HG03175 (cell line): ENCODE data around the gene MRPL49.
"Not testable (repeated sequence)": the region's sequence is repeated elsewhere in the genome, so short reads cannot be mapped to it uniquely, and the experiment has no call there.

Experiments used
- ATAC-seq: cut with Tn5 transposase; IDR thresholded peaks from one replicate; pipeline ENCODE4 v1.9.1; 2021; ENCODE audit warnings: mild to moderate bottlenecking, moderate library complexity; ENCODE audit not compliant: unreplicated experiment

MRPL49 gene

DNA sequence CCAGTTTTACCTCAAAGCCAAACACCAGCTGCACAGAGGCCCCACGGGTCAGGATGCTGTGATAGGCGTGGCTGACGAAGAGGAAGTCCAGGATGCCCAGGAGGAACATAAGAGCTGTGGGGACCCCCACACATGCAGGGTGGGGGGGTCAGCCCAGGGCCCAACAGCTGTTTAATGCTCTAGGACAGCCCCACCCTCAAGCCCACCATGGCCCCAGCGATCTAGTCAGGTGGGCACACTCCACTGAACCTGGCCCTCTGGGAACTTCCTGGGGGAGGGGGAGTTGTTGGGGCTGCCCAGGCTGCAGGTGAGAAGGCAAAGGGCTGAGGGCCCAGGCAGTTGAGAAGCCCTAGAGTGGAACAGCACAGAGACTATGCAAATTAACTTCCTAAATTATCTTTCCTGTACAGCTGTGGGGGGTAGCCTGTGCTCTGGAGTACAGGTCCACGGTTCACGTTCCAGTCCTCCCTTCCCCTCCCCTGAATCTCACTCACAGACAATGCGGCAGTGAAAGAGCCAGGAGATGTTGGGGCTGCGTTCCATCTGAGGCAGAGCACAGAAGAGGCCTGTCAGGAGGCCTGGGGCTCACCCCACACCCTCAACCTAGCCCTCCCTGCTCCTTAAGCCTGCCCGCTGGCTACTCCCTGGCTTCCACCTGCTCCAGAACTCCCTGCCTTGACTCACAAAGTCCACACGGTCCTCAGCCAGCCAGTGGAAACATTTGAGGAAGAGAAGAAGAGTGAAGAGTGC is 10.3 kb downstream of the MRPL49 start:
- ATAC-seq = peak; percentile 36

DNA sequence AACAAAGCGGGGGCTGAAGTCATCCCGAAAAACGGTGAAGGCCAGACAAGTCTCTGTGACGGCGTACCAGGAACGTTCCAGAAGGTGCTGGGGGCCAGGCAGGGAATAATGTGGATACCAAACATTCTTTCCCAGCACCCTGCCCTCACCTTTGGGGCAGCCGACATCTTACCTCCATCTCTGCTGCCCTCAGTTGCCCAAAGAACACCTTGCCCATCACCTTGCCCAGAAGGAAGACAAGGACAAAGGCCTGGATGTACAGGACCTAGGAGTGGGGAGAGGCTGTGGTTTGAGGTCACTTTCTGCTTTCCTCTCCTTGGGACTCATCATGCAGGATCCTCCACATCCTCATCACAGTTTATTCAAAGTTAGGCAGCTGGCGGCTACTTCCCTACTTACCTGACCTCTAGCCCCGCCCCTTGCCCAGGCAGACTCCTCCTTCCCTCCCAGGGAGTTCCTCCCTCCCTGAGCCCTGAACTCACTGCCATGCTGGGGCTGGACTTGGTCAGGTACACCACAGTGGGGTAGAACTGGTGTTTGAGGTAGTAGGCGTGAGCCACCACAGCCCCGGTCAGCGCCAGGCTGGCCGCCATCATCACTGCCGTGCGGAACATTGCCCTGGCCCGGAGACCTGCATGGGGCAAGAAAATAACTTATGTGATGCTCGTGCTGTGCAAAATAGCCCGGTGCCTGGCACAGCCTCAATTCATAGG is 11.0 kb downstream of the MRPL49 start:
- no peak for ATAC-seq

DNA sequence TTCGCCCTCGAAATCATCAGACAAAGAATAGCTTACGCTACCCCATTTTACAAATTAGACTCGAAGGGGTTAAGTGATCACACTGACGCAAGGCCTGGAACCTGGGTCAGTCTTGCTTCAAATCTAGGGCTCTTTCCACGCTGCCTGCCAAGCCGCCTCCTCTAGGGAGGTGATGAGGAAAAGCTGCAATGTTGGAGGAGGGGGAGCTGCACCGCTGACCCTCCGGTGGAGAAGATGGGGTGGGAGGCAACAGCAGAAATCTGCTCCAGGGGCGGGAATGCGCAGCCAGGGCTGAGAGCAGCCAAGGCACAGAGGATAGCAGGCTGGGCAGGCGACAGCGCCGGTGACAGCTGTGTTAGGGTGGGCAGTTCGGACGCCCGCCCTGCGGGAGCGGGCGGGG is 11.6 kb downstream of the MRPL49 start:
- ATAC-seq = no peak

DNA sequence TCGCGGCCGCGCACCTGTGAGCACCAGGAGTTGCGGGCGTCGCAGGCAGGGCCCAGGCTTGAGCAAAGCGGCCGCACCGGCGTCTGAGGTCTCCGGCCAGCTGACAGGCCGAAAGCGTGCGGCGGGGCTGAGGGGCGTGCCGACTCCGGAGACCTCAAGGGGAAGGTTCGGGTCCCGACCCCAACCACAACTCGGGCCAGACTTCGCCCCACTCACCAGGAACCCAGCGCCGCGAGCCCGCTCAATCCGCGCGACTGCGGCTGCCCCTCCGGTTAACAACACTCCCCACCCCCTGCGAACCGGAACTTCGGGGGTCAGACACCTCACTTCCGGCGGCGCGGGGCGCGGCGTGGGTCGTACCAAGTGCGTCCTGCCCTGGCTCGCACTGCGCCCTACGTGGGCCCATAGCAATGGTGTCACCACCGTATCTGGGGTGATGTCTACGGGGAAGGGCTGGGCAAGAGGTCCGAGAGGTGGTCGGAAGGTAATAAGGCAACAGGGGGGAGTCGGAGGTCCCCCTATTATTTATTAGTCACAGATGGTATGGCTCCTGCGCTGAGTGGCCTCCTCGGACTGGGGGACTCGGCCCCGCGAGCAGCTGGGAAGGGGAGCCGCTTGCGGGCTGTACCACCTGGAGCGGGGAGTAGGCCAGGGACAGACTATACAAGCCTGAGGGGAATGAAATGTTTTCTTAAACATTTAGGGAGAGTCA is 12.3 kb downstream of the MRPL49 start, which contains the start of gene SYVN1:
Gene SYVN1, minus strand, starts transcription at position 280 of the 712 bp plus-strand sequence. CDS start 918 bp downstream, outside the sequence.
- ATAC-seq = peak; percentile 57

DNA sequence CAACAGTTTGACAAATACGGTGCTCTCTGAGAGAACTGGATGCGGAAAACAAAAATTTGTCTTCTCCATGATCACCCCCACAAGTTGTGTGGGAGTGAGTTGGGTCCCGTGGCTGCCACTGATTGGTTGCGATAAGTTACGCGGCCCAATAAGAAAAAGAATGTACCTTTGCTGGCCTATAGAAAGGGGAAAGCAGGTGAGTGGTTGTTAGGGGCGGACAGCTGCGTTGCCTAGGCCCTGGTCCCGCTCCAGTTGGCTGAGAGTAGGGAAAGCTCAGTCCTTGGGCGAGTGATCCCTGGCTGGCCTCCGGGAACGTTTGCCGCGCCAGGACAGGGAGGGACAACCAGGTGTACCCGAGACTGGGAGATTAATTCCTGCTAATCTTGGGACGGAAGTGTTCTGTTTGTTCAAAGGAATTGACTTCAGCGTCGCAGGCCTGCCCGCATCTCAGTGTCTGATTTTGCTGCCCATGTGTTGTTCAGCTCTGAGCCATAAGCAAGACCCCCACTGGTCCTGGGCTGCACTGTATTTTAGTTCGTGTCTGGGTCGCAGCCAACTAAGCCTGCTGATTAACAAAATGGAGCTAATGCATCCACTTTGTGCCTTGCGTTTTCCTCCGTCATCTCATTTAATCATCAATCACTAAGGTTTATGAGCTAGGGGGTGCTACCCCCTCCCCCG is 13.0 kb downstream of the MRPL49 start:
- peak; percentile 70 for ATAC-seq

DNA sequence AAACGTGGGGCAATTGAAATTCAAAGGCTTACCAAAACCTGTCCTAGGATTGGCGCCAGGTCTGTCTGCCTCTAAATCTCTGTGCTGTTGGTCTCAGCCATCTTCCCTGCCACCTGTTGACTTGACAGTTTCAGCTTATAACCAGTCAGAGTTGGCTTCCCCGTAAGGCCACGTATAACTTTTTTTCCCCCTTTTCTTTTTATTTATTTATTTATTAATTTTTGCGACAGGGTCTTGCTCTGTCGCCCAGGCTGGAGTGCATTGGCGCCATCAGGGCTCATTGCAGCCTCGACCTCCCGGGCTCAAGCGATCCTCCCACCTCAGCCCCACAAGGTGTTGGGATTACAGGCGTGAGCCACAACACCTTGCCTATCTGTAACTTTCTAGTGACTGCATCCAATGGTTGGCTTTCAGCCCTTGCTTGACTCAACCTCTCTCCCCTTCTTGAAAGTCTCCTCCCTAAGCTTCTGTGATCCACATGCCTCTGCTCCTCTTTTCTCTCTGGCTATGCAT is 13.6 kb downstream of the MRPL49 start:
- no peak for ATAC-seq

DNA sequence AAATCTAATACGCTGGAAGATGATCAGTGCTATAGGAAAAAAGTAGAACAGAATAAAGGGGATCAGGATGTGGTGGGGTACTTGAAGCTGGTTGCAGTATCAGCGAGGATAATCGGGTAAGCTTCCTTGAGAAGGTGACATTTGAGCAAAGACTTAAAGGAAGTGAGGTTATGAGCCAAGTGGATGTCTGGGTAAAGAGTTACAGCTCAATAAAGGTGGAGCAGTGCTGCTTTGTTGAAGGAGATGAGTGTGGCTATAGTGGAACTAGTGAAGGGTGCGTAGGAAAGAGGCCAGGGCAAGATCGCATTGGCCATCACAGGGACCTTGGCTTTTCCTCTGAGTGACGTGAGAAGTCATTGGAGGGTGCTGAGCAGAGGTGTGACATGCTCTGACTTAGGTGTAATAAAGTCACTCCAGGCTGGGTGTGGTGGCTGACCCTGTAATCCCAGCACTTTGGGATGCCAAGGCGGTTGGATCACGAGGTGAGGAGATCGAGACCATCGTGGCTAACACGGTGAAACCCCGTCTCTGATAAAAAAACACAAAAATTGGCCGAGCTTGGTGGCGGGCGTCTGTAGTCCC is 14.5 kb downstream of the MRPL49 start:
- ATAC-seq = no peak

DNA sequence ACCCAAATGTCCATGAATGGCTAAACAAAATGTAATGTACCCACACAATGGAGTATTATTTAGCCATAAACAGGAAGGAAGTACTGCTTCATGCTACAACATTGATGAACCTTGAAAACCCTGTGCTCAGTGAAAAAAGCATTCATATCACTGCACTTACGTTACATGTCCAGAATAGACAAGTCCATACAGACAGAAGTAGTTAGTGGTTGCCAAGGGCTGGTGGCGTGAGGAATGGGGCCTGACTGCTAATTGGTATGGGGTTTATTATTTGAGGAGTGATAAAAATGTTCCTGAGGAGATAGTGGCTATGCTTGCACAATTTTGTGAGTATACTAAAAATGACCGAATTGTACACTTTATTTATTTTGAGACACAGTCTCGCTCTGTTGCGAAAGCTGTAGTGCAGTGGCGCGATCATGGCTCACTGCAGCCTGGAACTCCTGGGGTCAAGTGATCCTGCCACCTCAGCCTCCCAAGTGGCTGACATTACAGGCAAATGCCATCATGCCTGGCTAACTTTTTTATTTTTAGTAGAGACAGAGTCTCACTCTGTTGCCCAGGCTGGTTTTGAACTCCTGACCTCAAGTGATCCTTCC is 19.9 kb downstream of the MRPL49 start:
- no peak for ATAC-seq

DNA sequence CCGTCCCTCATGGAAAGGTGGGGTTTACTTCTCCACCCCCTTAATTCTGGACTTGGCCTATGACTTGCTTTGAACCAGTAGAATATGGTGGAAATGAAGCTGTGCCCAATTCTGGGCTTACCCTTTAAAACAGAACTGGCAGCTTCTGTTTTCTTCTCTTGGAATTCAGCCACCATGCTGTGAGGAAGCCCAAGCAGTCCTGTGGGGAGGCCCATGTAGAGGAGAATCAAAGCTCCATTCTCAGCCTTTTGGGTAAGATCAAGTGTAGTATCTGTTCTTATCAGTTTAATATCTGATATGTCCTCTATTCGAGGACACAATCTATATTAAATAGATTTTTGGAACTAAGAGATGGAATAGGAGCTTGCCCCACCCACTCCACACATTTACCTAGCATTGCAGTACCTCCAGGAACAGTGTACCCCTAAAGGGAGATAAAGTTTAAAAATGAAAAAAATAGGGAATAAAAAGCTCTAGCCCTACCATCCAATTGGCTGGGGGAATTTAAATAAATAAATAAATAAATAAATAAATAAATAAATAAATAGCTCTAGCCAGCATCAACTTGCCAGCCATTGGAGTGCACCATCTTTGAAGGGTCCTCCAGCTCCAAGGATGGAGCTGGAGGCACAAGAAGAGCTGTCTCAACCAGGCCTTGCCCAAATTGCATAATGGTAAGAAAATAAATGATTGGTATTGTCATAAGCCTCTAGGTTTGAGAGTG is 25.4 kb downstream of the MRPL49 start:
- no peak for ATAC-seq

DNA sequence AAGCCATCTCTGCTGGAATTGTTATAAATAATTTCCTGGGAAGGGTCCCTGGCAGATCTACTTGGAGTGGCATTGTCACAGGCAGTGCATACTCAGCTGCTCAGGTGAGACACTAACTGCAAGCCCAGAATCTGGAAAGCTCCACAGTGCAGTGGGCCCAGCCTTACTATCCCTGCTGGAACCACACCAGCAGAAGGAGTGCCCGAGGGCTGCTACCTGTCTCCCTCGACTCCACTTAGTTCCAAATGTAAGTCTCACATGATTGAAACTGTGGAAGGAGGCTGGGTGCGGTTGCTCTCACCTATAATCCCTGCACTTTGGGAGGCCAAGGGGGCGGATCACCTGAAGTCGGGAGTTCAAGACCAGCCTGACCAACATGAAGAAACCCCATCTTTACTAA is 26.5 kb downstream of the MRPL49 start:
- ATAC-seq = no peak

DNA sequence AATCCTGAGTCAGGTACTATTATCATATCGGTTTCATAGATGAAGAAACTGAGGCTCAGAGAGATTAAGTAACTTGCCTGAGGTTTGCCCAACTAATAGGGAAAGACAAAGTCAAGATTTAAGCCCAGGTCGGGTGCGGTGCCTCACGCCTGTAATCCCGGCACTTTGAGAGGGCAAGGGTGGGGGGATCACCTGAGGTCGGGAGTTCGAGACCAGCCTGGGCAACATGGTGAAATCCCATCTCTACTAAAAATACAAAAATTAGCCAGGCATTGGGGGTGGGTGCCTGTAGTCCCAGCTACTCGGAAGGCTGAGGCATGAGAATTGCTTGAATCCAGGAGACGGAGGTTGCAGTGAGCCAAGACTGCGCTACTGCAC is 28.0 kb downstream of the MRPL49 start:
- ATAC-seq = not testable (repeated sequence)

DNA sequence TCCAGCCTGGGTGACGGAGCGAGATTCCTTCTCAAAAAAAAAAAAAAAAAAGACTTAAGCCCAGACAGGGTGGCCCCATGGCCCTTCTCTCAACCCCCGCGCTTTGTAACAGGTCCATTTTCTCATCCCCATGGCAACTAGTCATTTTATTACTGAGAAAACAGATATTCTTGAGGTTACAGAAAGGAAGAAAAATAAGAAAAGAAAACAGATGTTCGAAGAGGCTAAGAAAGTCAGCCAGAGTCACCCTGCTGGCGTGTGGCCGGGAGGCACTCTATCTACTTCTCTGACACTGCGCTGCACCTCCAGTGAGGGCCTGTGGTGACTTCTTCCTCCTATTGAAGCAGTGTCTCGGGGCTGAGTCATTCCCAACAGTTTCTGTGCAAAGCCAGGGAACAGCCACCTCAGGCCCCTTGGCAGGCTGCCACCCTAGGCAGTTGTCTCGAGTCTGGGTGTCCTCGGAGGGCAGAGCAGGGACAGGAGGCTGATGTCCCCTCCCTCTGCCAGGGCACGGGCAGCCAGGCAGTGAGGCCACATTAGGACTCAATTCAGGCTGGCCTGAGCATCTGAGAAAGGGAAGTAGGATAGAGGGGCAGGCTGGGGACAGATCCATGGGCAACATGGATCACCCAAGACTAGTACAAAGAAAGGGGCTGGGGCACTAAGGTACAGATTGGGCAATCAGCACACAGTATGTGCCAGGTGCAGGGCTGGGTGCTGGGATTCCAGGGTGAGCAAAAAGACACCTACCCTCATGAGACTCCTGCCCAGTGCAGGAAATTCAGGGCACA is 28.6 kb downstream of the MRPL49 start:
- ATAC-seq = no peak

DNA sequence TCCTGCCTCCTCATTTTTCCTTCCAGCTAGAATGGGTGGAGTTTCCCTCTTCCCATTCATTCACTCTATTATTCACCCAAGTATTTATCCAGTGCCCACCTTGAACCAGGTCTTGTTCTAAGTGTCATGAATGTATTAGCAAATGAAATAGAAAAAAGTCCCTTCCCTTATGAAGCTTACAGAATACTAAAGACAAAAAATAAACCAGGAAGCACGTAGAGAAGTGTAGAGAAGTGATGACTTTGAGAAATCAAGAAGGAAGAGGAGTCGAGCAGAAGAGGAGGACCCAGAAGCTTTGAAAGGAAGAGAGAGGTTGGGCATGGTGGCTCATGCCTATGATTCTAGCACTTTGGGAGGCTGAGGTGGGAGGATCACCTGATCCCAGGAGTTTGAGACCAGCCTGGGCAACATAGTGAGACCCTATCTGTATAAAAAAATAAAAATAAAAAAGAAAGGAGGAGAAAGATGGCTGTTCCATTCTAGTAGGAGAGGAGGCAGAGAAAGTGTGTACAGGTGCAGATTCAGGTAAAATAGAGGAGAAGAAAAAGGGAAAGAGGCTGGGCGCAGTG is 29.3 kb downstream of the MRPL49 start:
- ATAC-seq = no peak

DNA sequence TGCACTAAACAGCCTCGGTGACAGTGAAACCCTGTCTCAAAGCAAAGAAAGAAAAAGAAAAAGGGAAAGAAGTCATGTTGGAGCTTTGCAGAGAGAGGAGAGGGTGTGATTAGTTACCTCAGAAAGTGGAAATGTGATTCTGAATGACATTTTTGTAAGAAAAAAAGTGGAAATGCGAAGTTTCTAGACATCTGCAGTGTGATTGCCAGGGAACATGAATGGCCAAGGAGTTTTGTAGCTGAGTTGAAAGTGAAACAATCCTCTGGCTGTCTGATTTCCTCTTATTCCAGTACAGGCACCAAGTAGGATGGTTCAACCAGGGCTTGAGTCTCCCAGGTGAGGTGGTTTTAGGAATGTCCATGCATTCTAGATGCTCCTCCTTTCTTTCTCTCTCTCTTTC is 30.0 kb downstream of the MRPL49 start:
- no peak for ATAC-seq

DNA sequence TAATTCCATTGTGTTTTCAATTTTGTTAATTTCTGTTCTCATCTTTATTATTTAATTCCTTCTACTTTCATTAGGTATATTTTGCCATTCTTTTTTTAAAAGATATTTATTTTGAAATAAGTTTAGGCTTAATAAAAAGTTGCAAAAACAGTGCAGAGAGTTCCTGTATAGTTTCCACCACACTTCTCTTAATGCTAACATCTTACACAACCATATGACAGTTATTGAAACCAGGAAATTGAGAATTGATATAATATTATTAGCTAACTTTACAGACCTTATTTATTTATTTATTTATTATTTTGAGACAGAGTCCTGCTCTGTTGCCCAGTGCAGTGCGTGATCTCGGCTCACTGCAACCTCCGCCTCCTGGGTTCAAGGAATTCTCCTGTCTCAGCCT is 34.1 kb downstream of the MRPL49 start:
- ATAC-seq = no peak

DNA sequence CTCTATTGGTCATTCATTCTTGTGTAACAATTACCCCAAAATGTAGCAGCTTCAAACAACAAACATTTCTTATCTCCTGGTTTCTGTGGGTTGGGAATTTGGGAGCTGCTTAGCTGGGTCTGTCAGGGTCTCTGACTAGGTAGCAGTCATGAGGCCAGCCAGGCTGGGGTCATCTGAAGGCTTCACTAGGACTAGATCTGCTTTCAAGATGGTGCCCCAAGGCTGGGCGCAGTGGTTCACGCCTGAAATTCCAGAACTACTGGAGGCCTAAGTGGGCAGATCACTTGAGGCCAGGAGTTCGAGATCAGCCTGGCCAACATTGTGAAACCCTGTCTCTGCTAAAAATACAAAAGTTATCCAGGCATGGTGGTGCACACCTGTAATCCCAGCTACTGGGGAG is 34.8 kb downstream of the MRPL49 start:
- no peak for ATAC-seq

DNA sequence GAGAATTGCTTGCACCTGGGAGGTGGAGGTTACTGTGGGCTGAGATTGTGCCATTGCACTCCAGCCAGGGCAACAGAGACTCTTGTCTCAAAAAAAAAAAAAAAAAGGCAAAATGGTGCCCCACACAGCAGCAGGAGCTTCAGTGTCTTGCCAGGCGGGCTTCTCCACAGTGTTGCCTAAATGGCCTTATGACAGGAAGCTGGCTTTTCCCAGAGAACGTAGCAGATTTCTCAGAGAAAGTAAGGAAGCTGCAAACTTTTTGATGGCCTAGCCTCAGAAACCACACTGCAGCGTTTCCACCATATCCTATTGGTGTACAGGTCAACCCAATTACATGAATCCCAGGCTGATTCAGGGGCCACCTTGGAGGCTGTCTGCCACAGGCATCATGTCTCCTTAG is 35.2 kb downstream of the MRPL49 start:
- ATAC-seq = no peak

DNA sequence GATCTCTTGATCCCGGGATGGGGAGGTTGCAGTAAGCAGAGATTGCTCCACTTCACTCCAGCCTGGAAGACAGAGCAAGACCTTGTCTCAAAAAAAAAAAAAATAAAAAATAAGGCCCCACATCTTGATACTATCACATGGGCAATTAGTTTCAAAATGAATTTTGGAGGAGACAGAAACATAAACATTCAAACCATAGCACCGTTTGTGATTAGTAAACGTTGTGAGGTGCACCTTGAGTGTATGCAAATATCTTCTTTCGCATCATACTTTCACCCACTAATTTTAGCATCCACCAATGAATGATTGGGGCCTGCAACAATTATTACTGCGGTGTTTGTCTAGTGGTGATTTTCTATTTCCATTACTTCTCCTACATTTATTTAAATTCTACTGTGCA is 36.9 kb downstream of the MRPL49 start:
- no peak for ATAC-seq

DNA sequence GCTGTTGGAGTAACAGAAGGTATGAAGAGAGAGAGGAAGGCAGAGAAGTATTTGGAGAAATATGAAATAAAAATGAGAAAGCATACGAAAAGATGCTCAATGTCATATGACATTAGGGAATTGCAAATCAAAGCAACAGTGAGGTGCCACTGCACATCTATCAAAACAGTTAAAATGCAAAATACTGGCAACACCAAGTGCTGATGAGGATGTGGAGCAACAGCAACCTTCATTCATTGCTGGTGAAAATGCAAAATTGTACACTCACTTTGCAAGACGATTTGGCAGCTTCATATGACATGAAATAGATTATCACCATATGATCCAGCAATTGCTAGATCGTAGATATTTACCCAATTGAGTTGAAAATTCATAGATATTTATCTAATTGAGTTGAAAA is 38.5 kb downstream of the MRPL49 start:
- no peak for ATAC-seq
